GM19438 (cell line): ENCODE results near the gene CAPG.
"Not testable (repeated sequence)": the region's sequence is repeated elsewhere in the genome, so short reads cannot be mapped to it uniquely, and the experiment has no call there.

Source experiments
- ATAC-seq: cut with Tn5 transposase; IDR thresholded peaks from one replicate; pipeline ENCODE4 v1.9.1; 2021; ENCODE audit warnings: low read depth; ENCODE audit not compliant: unreplicated experiment

The CAPG gene

GRCh38 chr2:85398426-85399182 is 11.6 kb downstream of the CAPG start:
- no peak for ATAC-seq

GRCh38 chr2:85397925-85398331 is 12.2 kb downstream of the CAPG start:
- ATAC-seq = no peak

- no peak for ATAC-seq
Observed at GRCh38 chr2:85396531-85397470, 13.4 kb downstream of the CAPG start.

GRCh38 chr2:85395912-85396475 is 14.2 kb downstream of the CAPG start:
- no peak for ATAC-seq

- no peak for ATAC-seq
Observed at GRCh38 chr2:85394976-85395375, 15.2 kb downstream of the CAPG start.

GRCh38 chr2:85394261-85394681 is 15.9 kb downstream of the CAPG start:
- no peak for ATAC-seq

GRCh38 chr2:85393836-85394235 is 16.3 kb downstream of the CAPG start:
- no peak for ATAC-seq

- no peak for ATAC-seq
Observed at GRCh38 chr2:85390941-85391669, 19.1 kb downstream of the CAPG start.

- no peak for ATAC-seq
Observed at GRCh38 chr2:85388878-85389538, 21.2 kb downstream of the CAPG start.

- ATAC-seq = no peak
Observed at GRCh38 chr2:85387754-85388153, 22.4 kb downstream of the CAPG start.

- no peak for ATAC-seq
Observed at GRCh38 chr2:85385746-85386145, 24.4 kb downstream of the CAPG start.

GRCh38 chr2:85383850-85384249 is 26.3 kb downstream of the CAPG start:
- no peak for ATAC-seq

- not testable (repeated sequence) for ATAC-seq
Observed at GRCh38 chr2:85383151-85383550, 27.0 kb downstream of the CAPG start.

GRCh38 chr2:85380048-85380447 is 30.1 kb downstream of the CAPG start:
- ATAC-seq = no peak

- ATAC-seq = no peak
Observed at GRCh38 chr2:85378257-85378656, 31.9 kb downstream of the CAPG start.

GRCh38 chr2:85377083-85377482 is 33.1 kb downstream of the CAPG start:
- ATAC-seq = no peak

GRCh38 chr2:85376291-85377065 is 33.7 kb downstream of the CAPG start:
- no peak for ATAC-seq

- no peak for ATAC-seq
Observed at GRCh38 chr2:85371045-85371444, 39.1 kb downstream of the CAPG start.

GRCh38 chr2:85369500-85369899 is 40.7 kb downstream of the CAPG start:
- no peak for ATAC-seq
